NOMO-1 treated with dmso at 0.1 percent for 144 hours (cell line): ENCODE data around the gene EPSTI1.
"Not testable (repeated sequence)": the region's sequence is repeated elsewhere in the genome, so short reads cannot be mapped to it uniquely, and the experiment has no call there.

Experiments
- DNase-seq: peaks from one replicate; lab custom pipeline; 2025; ENCODE audit not compliant: unreplicated experiment; lab: John Stamatoyannopoulos, UW

The EPSTI1 gene

GRCh38 chr13:42899266-42899665 is 92.8 kb downstream of the EPSTI1 start:
- no peak for DNase-seq

- no peak for DNase-seq
These were observed 96.3 kb downstream of the EPSTI1 start for GRCh38 chr13:42895776-42896175.

- DNase-seq: no peak
These were observed 97.2 kb downstream of the EPSTI1 start for GRCh38 chr13:42894765-42895243.

- no peak for DNase-seq
These were observed 98.8 kb downstream of the EPSTI1 start for GRCh38 chr13:42893214-42893671.

- peak; percentile 29 for DNase-seq
These were observed 99.3 kb downstream of the EPSTI1 start for GRCh38 chr13:42892760-42893159.

GRCh38 chr13:42891591-42891990 is 100.5 kb downstream of the EPSTI1 start:
- no peak for DNase-seq

GRCh38 chr13:42885325-42885724 is 106.7 kb downstream of the EPSTI1 start:
- no peak for DNase-seq

GRCh38 chr13:42883771-42884467 is 108.1 kb downstream of the EPSTI1 start:
- peak; percentile 50 for DNase-seq

GRCh38 chr13:42883142-42883541 is 108.9 kb downstream of the EPSTI1 start:
- no peak for DNase-seq

GRCh38 chr13:42880056-42880605 is 111.9 kb downstream of the EPSTI1 start:
- DNase-seq: no peak

- DNase-seq: no peak
These were observed 113.3 kb downstream of the EPSTI1 start for GRCh38 chr13:42878721-42879120.

- no peak for DNase-seq
These were observed 115.0 kb downstream of the EPSTI1 start for GRCh38 chr13:42876887-42877545.

GRCh38 chr13:42876270-42876714 is 115.7 kb downstream of the EPSTI1 start:
- peak; percentile 76 for DNase-seq

GRCh38 chr13:42875475-42876269 is 116.4 kb downstream of the EPSTI1 start:
- DNase-seq: no peak

GRCh38 chr13:42874221-42874620 is 117.8 kb downstream of the EPSTI1 start:
- no peak for DNase-seq

- no peak for DNase-seq
These were observed 119.0 kb downstream of the EPSTI1 start for GRCh38 chr13:42873081-42873480.

- no peak for DNase-seq
These were observed 124.8 kb downstream of the EPSTI1 start for GRCh38 chr13:42867232-42867631.

- no peak for DNase-seq
These were observed 126.3 kb downstream of the EPSTI1 start for GRCh38 chr13:42865768-42866102.

- no peak for DNase-seq
These were observed 126.9 kb downstream of the EPSTI1 start for GRCh38 chr13:42864952-42865767.

- not testable (repeated sequence) for DNase-seq
These were observed 129.7 kb downstream of the EPSTI1 start for GRCh38 chr13:42862370-42862769.
